B cell (primary cell): Measurements from ENCODE around the gene TRIM72. TPM values are rescaled to one million over a fixed set of nuclear protein-coding genes. Genes with fewer than 3 reads are reported as not detected.

Experiments used
- ATAC-seq: fragments of 200-7000 bp; cut with Tn5 transposase; one replicate; pipeline ENCODE4 v1.10.0; 2021; ENCODE audit warnings: low read depth, mild to moderate bottlenecking, moderate number of reproducible peaks, moderate library complexity
- CTCF ChIA-PET: fragments of 350-600 bp; sonication (Branson Sonifier 250); formaldehyde crosslinking; loops from one replicate; lab custom pipeline; 2021; ENCODE audit warnings: antibody characterized with exemption, inconsistent platforms; lab: Charles Lee
- POLR2A ChIA-PET: fragments of 350-600 bp; sonication (Branson Sonifier 250); formaldehyde crosslinking; loops from one replicate; lab custom pipeline; 2021; ENCODE audit warnings: antibody characterized with exemption; lab: Charles Lee
- DNase-seq: peaks from one replicate; pipeline ENCODE4 v3.0.0; 2013
- H2AFZ ChIP-seq: 2 replicates; pipeline ENCODE4 v1.6.1; 2012; ENCODE audit warnings: mild to moderate bottlenecking, low read depth, low read length; ENCODE audit not compliant: insufficient read depth, poor library complexity, severe bottlenecking
- H3K27ac ChIP-seq, 2 donors: 1 replicate in 1 of 2; 2 replicates in 1 of 2; pipeline ENCODE4 v1.5.1; 2012 to 2013; ENCODE audit warnings: low read length in 2 of 2, mild to moderate bottlenecking in 2 of 2, moderate library complexity in 1 of 2
- H3K27me3 ChIP-seq, 4 experiments: fragments of 200-600 bp in 1 of 4; sonication (generic) in 1 of 4; replicated peaks in 1 of 4; 1 replicate in 2 of 4; 2 replicates in 2 of 4; pipeline versions ENCODE4 v1.6.1 to v1.7.0; 2013 to 2016; ENCODE audit warnings: low read length in 3 of 4, mild to moderate bottlenecking in 2 of 4, mixed read lengths in 1 of 4, moderate library complexity in 1 of 4; ENCODE audit not compliant: insufficient read depth in 4 of 4, control insufficient read depth in 3 of 4; ENCODE audit errors: control extremely low read depth in 1 of 4
- H3K36me3 ChIP-seq, 2 experiments: replicated peaks in 1 of 2; 1 replicate in 1 of 2; 2 replicates in 1 of 2; pipeline versions ENCODE4 v1.6.1 to v1.7.1; 2013; ENCODE audit warnings: low read length in 1 of 2; ENCODE audit not compliant: insufficient read depth in 2 of 2, control insufficient read depth in 1 of 2; ENCODE audit errors: control extremely low read depth in 1 of 2, extremely low read depth in 1 of 2
- H3K4me1 ChIP-seq, 2 donors: fragments of 200-600 bp in 1 of 2; sonication (generic) in 1 of 2; 1 replicate in 1 of 2; 2 replicates in 1 of 2; pipeline versions ENCODE4 v1.5.1 to v1.6.1; 2013 to 2017; ENCODE audit warnings: low read length in 2 of 2; ENCODE audit not compliant: control insufficient read depth in 2 of 2, insufficient read depth in 2 of 2
- H3K4me2 ChIP-seq: replicated peaks from 2 replicates; pipeline ENCODE3; 2012; ENCODE audit warnings: mild to moderate bottlenecking, low read depth, low read length; ENCODE audit not compliant: poor library complexity, severe bottlenecking
- H3K4me3 ChIP-seq, 5 experiments: fragments of 200-600 bp in 1 of 5; sonication (generic) in 1 of 5; 1 replicate in 3 of 5; 2 replicates in 2 of 5; pipeline versions ENCODE4 v1.5.1 to v1.7.0; 2011 to 2016; ENCODE audit warnings: low read length in 4 of 5, mild to moderate bottlenecking in 4 of 5, low read depth in 2 of 5, control low read depth in 1 of 5, moderate library complexity in 1 of 5; ENCODE audit not compliant: insufficient read depth in 1 of 5; ENCODE audit errors: control extremely low read depth in 1 of 5, extremely low read depth in 1 of 5
- H3K79me2 ChIP-seq: fragments of 200-600 bp; sonication (generic); one replicate; pipeline ENCODE4 v1.6.0; 2016; ENCODE audit warnings: low read length; ENCODE audit not compliant: control insufficient read depth, insufficient read depth
- H3K9ac ChIP-seq: fragments of 200-600 bp; sonication (generic); 2 replicates; pipeline ENCODE4 v1.6.1; 2017; ENCODE audit warnings: mild to moderate bottlenecking, low read length, moderate library complexity
- H3K9me3 ChIP-seq, 3 donors: one replicate each; pipeline versions ENCODE4 v1.6.1 to v1.7.1; 2013; ENCODE audit warnings: low read length in 2 of 3; ENCODE audit not compliant: control insufficient read depth in 2 of 3, insufficient read depth in 1 of 3; ENCODE audit errors: control extremely low read depth in 1 of 3
- H4K20me1 ChIP-seq: 2 replicates; pipeline ENCODE4 v1.6.0; 2012; ENCODE audit warnings: mild to moderate bottlenecking, low read length; ENCODE audit not compliant: insufficient read depth, control insufficient read depth, poor library complexity, severe bottlenecking
- H3K27ac Mint-ChIP-seq: one replicate; pipeline ENCODE4 v1.8.0; 2021; ENCODE audit warnings: mixed read lengths
- H3K27me3 Mint-ChIP-seq: one replicate; pipeline ENCODE4 v1.8.0; 2021; ENCODE audit warnings: mixed read lengths
- H3K4me1 Mint-ChIP-seq: one replicate; pipeline ENCODE4 v1.8.0; 2021; ENCODE audit warnings: mixed read lengths
- H3K4me3 Mint-ChIP-seq: one replicate; pipeline ENCODE4 v1.8.0; 2021; ENCODE audit warnings: mixed read lengths
- H3K9me3 Mint-ChIP-seq: one replicate; pipeline ENCODE4 v1.8.0; 2022; ENCODE audit warnings: mixed read lengths; ENCODE audit not compliant: insufficient read depth
- WGBS: methylation state at CpG from one replicate; pipeline ENCODE4 v1.1.5; 2013; ENCODE audit warnings: missing lambda C conversion rate; ENCODE audit not compliant: insufficient coverage; 5-methylcytosine and 5-hydroxymethylcytosine counted together
- intact Hi-C: fragments of 100-400 bp; cut with micrococcal nuclease; formaldehyde crosslinking; loops from one replicate; pipeline ENCODE4 v1.10.0; 2022
- polyA plus RNA-seq: library from polyadenylated mRNA; depleted of rRNA; stranded (reverse); fragments of >200 nt; gene quantifications from 2 replicates; pipeline ENCODE4 v1.2.3, GENCODE V29; 2012
- total RNA-seq, 2 donors: library from RNA; stranded (reverse); fragments of 120-200 nt in 1 of 2; gene quantifications; 1 replicate in 1 of 2; 2 replicates in 1 of 2; pipeline versions ENCODE4 v1.2.3 to v1.2.4, GENCODE V29; 2013 to 2022
- TF ChIP-seq, protein P1 (sequence below): fragments of 200-600 bp; IDR thresholded peaks from one replicate; pipeline ENCODE4 v1.8.0; 2022; ENCODE audit warnings: antibody characterized with exemption, mild to moderate bottlenecking

Gene TRIM72
- total and polyA plus RNA-seq, 2 donors (not counting 1 experiment from before 2014, with no cell fraction given): 0.03 to 0.05 TPM

DNA sequence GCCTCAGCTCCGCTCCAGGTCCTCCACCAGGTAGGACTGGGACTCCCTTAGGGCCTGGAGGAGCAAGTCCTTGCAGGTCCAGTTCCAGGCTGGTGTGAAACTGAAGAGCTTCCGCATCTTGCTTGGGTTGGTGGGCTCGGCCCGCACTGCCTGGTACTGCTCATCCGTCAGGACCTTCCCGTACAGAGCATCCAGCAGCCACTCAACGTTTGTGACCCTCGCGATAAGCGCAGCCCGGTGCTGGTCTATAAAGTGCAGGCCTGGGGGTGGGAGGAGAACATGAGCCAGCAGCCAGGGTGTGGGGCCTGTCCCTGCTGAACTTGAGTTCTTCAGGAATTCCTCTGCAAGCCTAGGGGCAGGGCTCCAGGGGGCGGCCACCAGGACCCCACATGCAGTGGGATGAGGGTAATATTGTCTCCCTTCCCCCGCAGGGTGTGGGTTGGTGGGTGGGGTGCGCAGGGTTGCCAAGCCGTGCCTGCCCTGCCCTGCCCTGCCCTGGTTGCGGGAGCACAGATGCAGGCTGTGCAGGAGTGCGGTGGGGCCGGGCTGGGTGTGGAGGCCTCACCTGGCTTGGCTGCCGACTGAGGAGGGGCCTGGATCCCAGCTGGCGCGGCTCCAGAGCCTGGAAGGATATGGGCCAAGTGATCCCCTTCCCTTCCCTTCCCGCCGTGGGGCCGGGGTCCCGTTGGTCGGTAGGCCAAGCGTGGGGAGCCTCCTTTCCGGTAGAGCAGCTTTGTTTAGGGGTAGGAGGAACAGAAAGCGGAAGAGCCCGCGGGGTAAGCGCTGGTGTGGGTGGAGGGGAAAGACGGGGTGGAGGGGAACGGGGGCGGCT, 12.1 kb upstream of the TRIM72 start:
- intact Hi-C loops: loop anchor here (1.0 to 5.0 kb wide), 8 partner anchors 13 to 256 kb away; partner anchors contain the start of genes ARMC5, FUS, TRIM72 and ZNF843
- Histone ChIP-seq H3K4me1 (peaks cover 32 to 48% of the 10 kb centered on the region in 2 donors), H2AFZ (peak overlapping the region; percentile 74), H4K20me1 (peaks cover 30% of the 10 kb centered on the region), H3K27me3 (no peaks in the 10 kb centered on the region), H3K9me3 (peaks cover 0 to 4% (median 0%) of the 10 kb centered on the region in 3 donors), H3K4me3 (peak overlapping the region; percentile 43 to 86 (median 78)), H3K9ac (peak overlapping the region; percentile 78), H3K79me2 (peaks cover 15% of the 10 kb centered on the region), H3K27ac (peak overlapping the region; percentile 62 to 73), H3K36me3 (peaks cover 0 to 20% of the 10 kb centered on the region in 2 experiments), H3K4me2 (peak overlapping the region; percentile 90)
- POLR2A ChIA-PET: interaction anchor here (0.5 to 3.9 kb wide), 15 partner anchors 9 to 1539 kb away, joined by 3 to 36 read pairs (median 6); partner anchors contain the start of genes FUS and KAT8
- TF ChIP-seq, protein P1, sequence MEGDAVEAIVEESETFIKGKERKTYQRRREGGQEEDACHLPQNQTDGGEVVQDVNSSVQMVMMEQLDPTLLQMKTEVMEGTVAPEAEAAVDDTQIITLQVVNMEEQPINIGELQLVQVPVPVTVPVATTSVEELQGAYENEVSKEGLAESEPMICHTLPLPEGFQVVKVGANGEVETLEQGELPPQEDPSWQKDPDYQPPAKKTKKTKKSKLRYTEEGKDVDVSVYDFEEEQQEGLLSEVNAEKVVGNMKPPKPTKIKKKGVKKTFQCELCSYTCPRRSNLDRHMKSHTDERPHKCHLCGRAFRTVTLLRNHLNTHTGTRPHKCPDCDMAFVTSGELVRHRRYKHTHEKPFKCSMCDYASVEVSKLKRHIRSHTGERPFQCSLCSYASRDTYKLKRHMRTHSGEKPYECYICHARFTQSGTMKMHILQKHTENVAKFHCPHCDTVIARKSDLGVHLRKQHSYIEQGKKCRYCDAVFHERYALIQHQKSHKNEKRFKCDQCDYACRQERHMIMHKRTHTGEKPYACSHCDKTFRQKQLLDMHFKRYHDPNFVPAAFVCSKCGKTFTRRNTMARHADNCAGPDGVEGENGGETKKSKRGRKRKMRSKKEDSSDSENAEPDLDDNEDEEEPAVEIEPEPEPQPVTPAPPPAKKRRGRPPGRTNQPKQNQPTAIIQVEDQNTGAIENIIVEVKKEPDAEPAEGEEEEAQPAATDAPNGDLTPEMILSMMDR: no peak
- Mint-ChIP-seq H3K27me3 (no peaks in the 10 kb centered on the region), H3K27ac (peak overlapping the region; percentile 95), H3K4me3 (peak overlapping the region; percentile 92), H3K9me3 (no peaks in the 10 kb centered on the region), H3K4me1 (peaks cover 57% of the 10 kb centered on the region)
- DNase-seq: peak; percentile 85
- CTCF ChIA-PET: interaction anchor here (0.7 to 4.0 kb wide), 13 partner anchors 10 to 259 kb away, joined by 3 to 35 read pairs (median 5); partner anchors contain the start of genes FUS, PYDC1, TRIM72 and ZNF843
- peak; percentile 83 for ATAC-seq
- 13% methylated on average over 27 of the region's 35 CpGs for WGBS
